Breast epithelium (tissue), 3 donors: ENCODE data around the gene SNX24.

Source experiments
- CTCF ChIP-seq, 3 donors: fragments of 450-650 bp; IDR thresholded peaks; one replicate each; pipeline ENCODE4 v1.5.1; 2016 to 2017; ENCODE audit warnings: antibody characterized with exemption in 3 of 3, mild to moderate bottlenecking in 3 of 3, moderate library complexity in 3 of 3
- POLR2A ChIP-seq: fragments of 450-650 bp; IDR thresholded peaks from one replicate; pipeline ENCODE4 v1.6.1; 2016; ENCODE audit warnings: antibody characterized with exemption, mild to moderate bottlenecking, moderate library complexity
- POLR2AphosphoS5 ChIP-seq, 3 donors: sonication (generic); formaldehyde crosslinking; IDR thresholded peaks; one replicate each; pipeline ENCODE4 v1.6.1; 2017; ENCODE audit warnings: antibody characterized with exemption in 3 of 3

GRCh38 chr5:122965111-122965510 is 119.7 kb downstream of the SNX24 start:
- TF ChIP-seq CTCF (IDR thresholded peaks at IDR 0.05) (no peak), POLR2AphosphoS5 (IDR thresholded peaks at IDR 0.05) (no peak), POLR2A (no peak)
